SU-DHL-6 (cell line): ENCODE results near the gene ARPC1B.

Experiments used
- H2AFZ ChIP-seq: fragments of 200-600 bp; sonication (generic); 2 replicates; pipeline ENCODE4 v1.6.1; 2014; ENCODE audit warnings: low read depth, mild to moderate bottlenecking, moderate library complexity, mixed read lengths, antibody characterized with exemption, low read length; ENCODE audit not compliant: severe bottlenecking
- H3F3A ChIP-seq: fragments of 200-600 bp; shearing (Covaris generic); 2 replicates; pipeline ENCODE4 v1.6.0; 2016; ENCODE audit warnings: antibody characterized with exemption, mild to moderate bottlenecking; ENCODE audit not compliant: insufficient read depth
- H3K27ac ChIP-seq: fragments of 200-600 bp; sonication (generic); 2 replicates; pipeline ENCODE4 v1.5.1; 2016; ENCODE audit warnings: low read depth, mild to moderate bottlenecking, low read length, moderate library complexity, mixed read lengths
- H3K27me3 ChIP-seq: fragments of 200-600 bp; sonication (generic), shearing (Covaris generic); 2 replicates; pipeline ENCODE4 v1.6.0; 2014; ENCODE audit warnings: mild to moderate bottlenecking, low read length
- H3K36me3 ChIP-seq: fragments of 200-600 bp; sonication (generic); 2 replicates; pipeline ENCODE4 v1.6.1; 2014; ENCODE audit warnings: mild to moderate bottlenecking, low read length, mixed read lengths
- H3K4me2 ChIP-seq: fragments of 300-600, 200-600 bp; shearing (Covaris generic), sonication (generic); 2 replicates; pipeline ENCODE4 v1.6.0; 2014; ENCODE audit warnings: low read length, low read depth, mild to moderate bottlenecking; ENCODE audit not compliant: poor library complexity, severe bottlenecking
- H3K4me3 ChIP-seq: fragments of 200-600 bp; sonication (generic); 2 replicates; pipeline ENCODE4 v1.5.1; 2014; ENCODE audit warnings: antibody characterized with exemption, low read length, mild to moderate bottlenecking, mixed read lengths; ENCODE audit not compliant: insufficient read depth, poor library complexity, severe bottlenecking
- H3K79me2 ChIP-seq: fragments of 200-600 bp; sonication (generic); 2 replicates; pipeline ENCODE4 v1.6.1; 2014; ENCODE audit warnings: mild to moderate bottlenecking, low read length, moderate library complexity; ENCODE audit not compliant: insufficient read depth
- H3K9ac ChIP-seq: fragments of 200-600 bp; sonication (generic); 2 replicates; pipeline ENCODE4 v1.7.0; 2014; ENCODE audit warnings: mild to moderate bottlenecking, low read length
- H3K9me2 ChIP-seq: fragments of 200-600 bp; sonication (generic); replicated peaks from 2 replicates; pipeline ENCODE4 v1.6.1; 2014; ENCODE audit warnings: low read length; ENCODE audit not compliant: insufficient read depth
- H3K9me3 ChIP-seq: fragments of 200-600 bp; sonication (generic); 2 replicates; pipeline ENCODE4 v1.6.1; 2014; ENCODE audit warnings: low read length, mixed read lengths; ENCODE audit not compliant: insufficient read depth
- H4K20me1 ChIP-seq: fragments of 200-600 bp; sonication (generic); 2 replicates; pipeline ENCODE4 v1.6.1; 2014; ENCODE audit warnings: low read depth, mild to moderate bottlenecking, antibody characterized with exemption, low read length, moderate library complexity, mixed read lengths
- CTCF ChIP-seq: fragments of 200-600 bp; sonication (generic); IDR thresholded peaks from one replicate; pipeline ENCODE4 v1.5.1; 2017; ENCODE audit warnings: antibody characterized with exemption, mild to moderate bottlenecking, low read length, moderate library complexity; ENCODE audit not compliant: insufficient read depth, poor library complexity, severe bottlenecking
- EZH2phosphoT487 ChIP-seq: fragments of 200-600 bp; sonication (generic), shearing (Covaris generic); conservative IDR thresholded peaks from 2 replicates; pipeline ENCODE4 v1.6.1; 2018; ENCODE audit warnings: mild to moderate bottlenecking, antibody characterized with exemption, low read length, moderate library complexity, mixed read lengths

ARPC1B gene

GRCh38 chr7:99404977-99405320 lies 30.4 kb downstream of the ARPC1B start:
- Histone ChIP-seq H3K9me2 (no peaks in the 10 kb centered on the region), H3K4me2 (no peak overlapping the region), H3K4me3 (no peak overlapping the region), H3K27ac (no peak overlapping the region), H2AFZ (no peak overlapping the region), H3K79me2 (peaks cover 59% of the 10 kb centered on the region), H3K9ac (no peak overlapping the region), H3K9me3 (no peaks in the 10 kb centered on the region), H3K36me3 (peaks cover 3% of the 10 kb centered on the region; the same call in 1 of the 2 replicates), H3F3A (peaks cover 6% of the 10 kb centered on the region), H4K20me1 (no peaks in the 10 kb centered on the region; the same call in 1 of the 2 replicates), H3K27me3 (no peaks in the 10 kb centered on the region)
- TF ChIP-seq CTCF (no peak), EZH2phosphoT487 (no peak)

DNA sequence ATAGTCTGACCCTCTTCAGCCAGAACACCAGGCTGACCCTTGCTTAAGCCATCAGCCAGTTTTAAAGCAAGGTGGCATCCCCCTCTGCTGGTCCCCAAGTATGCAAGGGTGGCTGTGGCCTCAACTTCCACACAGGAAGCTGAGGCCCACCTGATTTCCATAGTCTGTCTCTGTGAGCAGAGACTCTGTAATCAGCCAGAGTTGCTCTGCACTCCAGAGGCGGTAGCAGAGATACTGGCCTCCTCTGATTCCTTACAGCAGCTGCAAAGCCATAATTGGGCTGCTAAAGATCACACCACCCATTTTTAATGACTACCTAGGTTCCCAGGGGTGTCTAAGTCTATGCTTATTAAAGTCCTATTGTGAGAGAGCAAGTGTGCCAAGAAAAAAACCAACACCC lies 32.0 kb downstream of the ARPC1B start:
- H3K36me3 ChIP-seq: peaks cover 14% of the 10 kb centered on the region; the same call in 1 of the 2 replicates
- peak overlapping the region; percentile 73 for H3K4me3 ChIP-seq
- H3K4me2 ChIP-seq: peak overlapping the region; percentile 85

GRCh38 chr7:99407872-99408378 lies 33.4 kb downstream of the ARPC1B start:
- Histone ChIP-seq H3K27me3 (no peaks in the 10 kb centered on the region), H3K9ac (peak overlapping the region; percentile 95), H3F3A (peaks cover 6% of the 10 kb centered on the region), H2AFZ (peak overlapping the region; percentile 85), H3K9me3 (no peaks in the 10 kb centered on the region), H4K20me1 (no peaks in the 10 kb centered on the region; the same call in 1 of the 2 replicates), H3K4me3 (peak overlapping the region; percentile 73), H3K4me2 (peak overlapping the region; percentile 85), H3K27ac (peak overlapping the region; percentile 83), H3K9me2 (no peaks in the 10 kb centered on the region), H3K36me3 (peaks cover 15% of the 10 kb centered on the region; the same call in 1 of the 2 replicates), H3K79me2 (peaks cover 71% of the 10 kb centered on the region)
- TF ChIP-seq EZH2phosphoT487: no peak
- TF ChIP-seq CTCF: no peak

More for the DNA sequence above, 32.0 kb downstream of the ARPC1B start:
- Histone ChIP-seq H3K27me3 (no peaks in the 10 kb centered on the region), H3K27ac (peak overlapping the region; percentile 83; the same call in 1 of the 2 replicates), H3K9me2 (no peaks in the 10 kb centered on the region), H3K79me2 (peaks cover 71% of the 10 kb centered on the region), H2AFZ (no peak overlapping the region), H3K9ac (peak overlapping the region; percentile 95), H3F3A (peaks cover 6% of the 10 kb centered on the region), H4K20me1 (no peaks in the 10 kb centered on the region; the same call in 1 of the 2 replicates), H3K9me3 (no peaks in the 10 kb centered on the region)
- no peak for TF ChIP-seq CTCF
- no peak for TF ChIP-seq EZH2phosphoT487
